HG03575 (cell line): Measurements from ENCODE around the gene SCUBE2.
A peak's percentile ranks its signal among the peaks of the same experiment; 100 is the strongest.
"Not testable (repeated sequence)": the region's sequence is repeated elsewhere in the genome, so short reads cannot be mapped to it uniquely, and the experiment has no call there.

Source experiments
- ATAC-seq: cut with Tn5 transposase; IDR thresholded peaks from one replicate; pipeline ENCODE4 v1.9.1; 2021; ENCODE audit not compliant: unreplicated experiment, insufficient number of reproducible peaks, low FRiP score; ENCODE audit errors: extremely low read depth

SCUBE2 gene

GRCh38 chr11:9022961-9023680 lies 68.3 kb downstream of the SCUBE2 start:
- ATAC-seq, result no peak

- ATAC-seq, result no peak
These were observed 70.5 kb downstream of the SCUBE2 start for GRCh38 chr11:9020916-9021315.

GRCh38 chr11:9019861-9020260 lies 71.5 kb downstream of the SCUBE2 start:
- ATAC-seq, result no peak

- no peak for ATAC-seq
These were observed 73.6 kb downstream of the SCUBE2 start for GRCh38 chr11:9017773-9018172.

- no peak for ATAC-seq
These were observed 74.3 kb downstream of the SCUBE2 start for GRCh38 chr11:9016916-9017642.

- ATAC-seq, result peak; percentile 57
These were observed 75.7 kb downstream of the SCUBE2 start for GRCh38 chr11:9015677-9016076.

GRCh38 chr11:9014826-9015225 lies 76.6 kb downstream of the SCUBE2 start:
- no peak for ATAC-seq

- no peak for ATAC-seq
These were observed 78.0 kb downstream of the SCUBE2 start for GRCh38 chr11:9013373-9013772.

GRCh38 chr11:9009538-9009937 lies 81.9 kb downstream of the SCUBE2 start:
- ATAC-seq, result not testable (repeated sequence)

- no peak for ATAC-seq
These were observed 82.7 kb downstream of the SCUBE2 start for GRCh38 chr11:9008661-9009060.

GRCh38 chr11:9008011-9008550 lies 83.3 kb downstream of the SCUBE2 start:
- ATAC-seq, result no peak

GRCh38 chr11:9005087-9005486 lies 86.3 kb downstream of the SCUBE2 start:
- no peak for ATAC-seq

- ATAC-seq, result no peak
These were observed 87.0 kb downstream of the SCUBE2 start for GRCh38 chr11:9004183-9004926.

GRCh38 chr11:9003573-9004182 lies 87.7 kb downstream of the SCUBE2 start, which contains the start of gene NRIP3:
NRIP3 (minus strand) TSS chr11:9004001; CDS start chr11:9003935, 66 bp downstream.
- no peak for ATAC-seq

GRCh38 chr11:9002920-9003572 lies 88.4 kb downstream of the SCUBE2 start:
- no peak for ATAC-seq

- ATAC-seq, result no peak
These were observed 89.7 kb downstream of the SCUBE2 start for GRCh38 chr11:9001736-9002135.

GRCh38 chr11:8998017-8998416 lies 93.4 kb downstream of the SCUBE2 start:
- ATAC-seq, result no peak

GRCh38 chr11:8997451-8997850 lies 93.9 kb downstream of the SCUBE2 start:
- no peak for ATAC-seq

GRCh38 chr11:8989453-8989852 lies 101.9 kb downstream of the SCUBE2 start:
- no peak for ATAC-seq
